ENCODE data around the gene ALKBH1. TPM values are rescaled to one million over a fixed set of nuclear protein-coding genes. Genes with fewer than 3 reads are reported as not detected.

The ALKBH1 gene
- total and polyA plus RNA-seq, 2 of the 13 experiments (the other 11 are each of a cell fraction or from before 2014, with no cell fraction given) = 12.5 to 14.3 TPM

GRCh38 chr14:77707724-77708408, at the start of gene ALKBH1, which contains the start of gene SLIRP (continued):
- TF ChIP-seq ZBTB4 (CRISPR knock-in tag; IDR thresholded peaks at IDR 0.05; ENCODE audit: borderline replicate concordance) = no peak
- TF ChIP-seq DPF2 (CRISPR knock-in tag; IDR thresholded peaks at IDR 0.05; ENCODE audit: borderline replicate concordance, low read depth) = no peak
- no peak for TF ChIP-seq NFE2 (CRISPR knock-in tag; IDR thresholded peaks at IDR 0.05)
- no peak for TF ChIP-seq ARNTL (CRISPR knock-in tag; IDR thresholded peaks at IDR 0.05)
- no peak for TF ChIP-seq RCOR2 (CRISPR knock-in tag; IDR thresholded peaks at IDR 0.05)
- TF ChIP-seq SIX1 (CRISPR knock-in tag; IDR thresholded peaks at IDR 0.05; ENCODE audit: borderline replicate concordance) = peak; percentile 23; the same call in 1 of the 2 replicates
- TF ChIP-seq MIER3 (CRISPR knock-in tag; IDR thresholded peaks at IDR 0.05; ENCODE audit: borderline replicate concordance) = no peak; the same call in 1 of the 2 replicates
- peak; percentile 75 for TF ChIP-seq HNF1B (CRISPR knock-in tag; IDR thresholded peaks at IDR 0.05)
- peak; percentile 82 for TF ChIP-seq ZNF883 (CRISPR knock-in tag; IDR thresholded peaks at IDR 0.05; ENCODE audit: not compliant biosample characterization)
- no peak for TF ChIP-seq TCF12 (IDR thresholded peaks at IDR 0.05)
- TF ChIP-seq TCF12 (CRISPR knock-in tag; IDR thresholded peaks at IDR 0.05) = no peak
- TF ChIP-seq ZNF660 (CRISPR knock-in tag; IDR thresholded peaks at IDR 0.05; ENCODE audit: borderline replicate concordance, low read depth) = no peak
- TF ChIP-seq ZFX (CRISPR knock-in tag; IDR thresholded peaks at IDR 0.05; ENCODE audit: low read depth) = peak; percentile 83
- peak; percentile 77; the same call in 1 of the 2 replicates for TF ChIP-seq SNAPC2 (CRISPR knock-in tag; IDR thresholded peaks at IDR 0.05)
- peak; percentile 100 for TF ChIP-seq NR2C2 (CRISPR knock-in tag; IDR thresholded peaks at IDR 0.05; ENCODE audit: borderline replicate concordance)
- TF ChIP-seq CENPT (CRISPR knock-in tag; IDR thresholded peaks at IDR 0.05; ENCODE audit: low read depth) = no peak
- peak; percentile 58 for TF ChIP-seq FOXC1 (CRISPR knock-in tag; IDR thresholded peaks at IDR 0.05; ENCODE audit: borderline replicate concordance)
- TF ChIP-seq RBM39 (IDR thresholded peaks at IDR 0.05; ENCODE audit: low read depth, low read length, poor library complexity, severe bottlenecking) = no peak
- peak; percentile 49; the same call in 1 of the 2 replicates for TF ChIP-seq DRAP1 (CRISPR knock-in tag; IDR thresholded peaks at IDR 0.05)
- TF ChIP-seq MLX (CRISPR knock-in tag; IDR thresholded peaks at IDR 0.05) = no peak
- peak; percentile 98 for TF ChIP-seq POLR2G (IDR thresholded peaks at IDR 0.05; ENCODE audit: low read depth, low read length)
- TF ChIP-seq FLYWCH1 (CRISPR knock-in tag; IDR thresholded peaks at IDR 0.05) = no peak
- TF ChIP-seq TOE1 (CRISPR knock-in tag; IDR thresholded peaks at IDR 0.05) = no peak; the same call in 1 of the 2 replicates
- TF ChIP-seq ZNF740 (CRISPR knock-in tag; IDR thresholded peaks at IDR 0.05) = no peak
